ENCODE measurements around the gene LY6G6C. TPM values are rescaled to one million over a fixed set of nuclear protein-coding genes. Genes with fewer than 3 reads are reported as not detected.

The LY6G6C gene
- total RNA-seq, 5 donors from 2014 or later (not counting 1 experiment from before 2014, with no cell fraction given) = not detected

DNA sequence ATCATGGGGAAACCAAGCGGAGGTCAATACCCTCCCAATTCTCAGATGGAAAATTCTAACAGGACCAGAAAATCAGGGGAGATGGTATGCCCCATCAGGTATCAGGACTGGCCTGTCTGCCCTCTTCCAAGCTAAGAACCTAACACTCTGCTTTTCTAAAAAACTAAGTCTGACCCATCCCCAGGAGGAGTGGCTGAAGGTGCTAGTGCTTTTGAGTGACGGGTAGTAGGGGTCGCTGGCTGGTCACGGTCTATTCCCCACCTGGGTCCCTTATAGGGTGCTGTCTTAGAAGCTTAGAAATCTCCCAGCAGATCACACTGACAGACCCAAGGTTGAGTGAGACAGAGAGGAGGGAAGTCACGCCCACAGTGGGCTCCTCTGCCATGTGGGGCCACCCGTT lies 28.0 kb downstream of the LY6G6C start:
- no peak for DNase-seq

DNA sequence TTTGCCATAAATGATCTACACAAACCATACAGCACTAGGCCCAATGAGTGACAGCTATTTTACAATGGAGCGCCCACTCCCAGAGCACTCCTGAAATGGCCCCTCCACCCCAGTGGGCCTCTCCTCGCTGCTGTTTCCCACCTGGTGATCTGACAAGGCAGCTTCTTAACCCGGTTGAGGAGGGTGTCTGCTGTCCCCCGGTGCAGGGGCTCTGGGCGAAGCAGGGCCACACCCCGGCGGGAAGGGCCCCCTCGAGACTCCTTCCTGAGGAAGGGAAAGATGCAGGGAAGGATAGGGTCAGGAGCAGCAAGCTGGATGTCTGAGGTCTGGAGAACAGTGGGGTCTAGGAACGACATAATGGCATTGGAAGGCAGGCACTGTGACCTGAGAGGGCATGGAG lies 28.7 kb downstream of the LY6G6C start:
- peaks cover 26 to 85% of the 10 kb centered on the region in 2 donors for H3K36me3 ChIP-seq (ENCODE audit: control insufficient read depth in 2 of 2, extremely low read depth in 1 of 2, insufficient read depth in 1 of 2, low read length in 1 of 2)
- CTCF ChIA-PET = interaction anchor here in 1 of 2 donors (0.6 kb wide), 1 partner anchor 597 kb away, joined by 4 read pairs; no protein-coding TSS in a partner anchor

More for the DNA sequence above, 28.0 kb downstream of the LY6G6C start:
- Mint-ChIP-seq H3K4me3 (no peak overlapping the region), H3K36me3 (peaks cover 48% of the 10 kb centered on the region), H3K27me3 (no peaks in the 10 kb centered on the region), H3K27ac (peak overlapping the region in 1 of 2 donors; percentile 44), H3K4me1 (peaks cover 10 to 12% (median 10%) of the 10 kb centered on the region in 3 donors), H3K9me3 (no peaks in the 10 kb centered on the region)
- ChIA-PET POLR2A (no interaction called here), CTCF (interaction anchor here in 1 of 2 donors (0.5 to 0.6 kb wide), 2 partner anchors 424 to 598 kb away, joined by 3 to 4 read pairs; no protein-coding TSS in a partner anchor)
- no peak for ATAC-seq (replicated peaks in 1 of 4)
- H3K36me3 ChIP-seq (ENCODE audit: control insufficient read depth in 2 of 2, extremely low read depth in 1 of 2, insufficient read depth in 1 of 2, low read length in 1 of 2) = peaks cover 26 to 79% of the 10 kb centered on the region in 2 donors
- WGBS (ENCODE audit: insufficient coverage) = no CpG with 5 or more reads among the region's 6 CpGs
- no peak overlapping the region for H3K27ac ChIP-seq (ENCODE audit: low read length)
- H3K9me3 ChIP-seq = no peaks in the 10 kb centered on the region
- no peaks in the 10 kb centered on the region for H3K4me1 ChIP-seq (ENCODE audit: control insufficient read depth in 1 of 2, extremely low read depth in 1 of 2, insufficient read depth in 2 of 2, low read length in 2 of 2)
- H3K4me3 ChIP-seq (ENCODE audit: control insufficient read depth in 1 of 2, extremely low read depth in 1 of 2, low read length in 1 of 2) = no peak overlapping the region
- H3K27me3 ChIP-seq (replicated peaks in 1 of 2; ENCODE audit: control insufficient read depth in 2 of 2, extremely low read depth in 1 of 2, insufficient read depth in 2 of 2, low read length in 1 of 2) = no peaks in the 10 kb centered on the region

DNA sequence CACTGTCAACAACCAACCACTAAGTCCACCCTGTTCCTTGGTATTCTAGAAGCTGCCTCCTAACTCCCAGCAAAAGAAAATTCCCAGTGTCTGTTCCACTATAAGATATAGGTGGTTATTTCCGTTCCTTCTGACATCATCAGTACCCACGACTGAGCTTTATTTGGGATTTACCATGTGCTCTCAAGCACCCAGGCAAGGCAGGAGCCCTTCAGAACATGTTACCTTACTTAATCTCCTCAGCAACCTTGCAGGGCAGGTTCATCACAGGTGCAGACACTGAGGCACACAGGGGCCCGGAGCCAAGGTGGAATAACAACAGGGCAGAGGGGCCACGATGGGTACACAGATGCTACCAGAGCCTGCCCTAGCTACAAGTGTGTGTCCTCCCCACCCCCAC lies 29.2 kb downstream of the LY6G6C start:
- Histone ChIP-seq H3K4me3 (ENCODE audit: control insufficient read depth in 1 of 2, extremely low read depth in 1 of 2, low read length in 1 of 2) (no peak overlapping the region), H3K9me3 (no peaks in the 10 kb centered on the region), H3K27ac (ENCODE audit: low read length) (no peak overlapping the region), H3K4me1 (ENCODE audit: control insufficient read depth in 1 of 2, extremely low read depth in 1 of 2, insufficient read depth in 2 of 2, low read length in 2 of 2) (no peaks in the 10 kb centered on the region), H3K36me3 (ENCODE audit: control insufficient read depth in 2 of 2, extremely low read depth in 1 of 2, insufficient read depth in 1 of 2, low read length in 1 of 2) (peaks cover 26 to 85% of the 10 kb centered on the region in 2 donors), H3K27me3 (replicated peaks in 1 of 2; ENCODE audit: control insufficient read depth in 2 of 2, extremely low read depth in 1 of 2, insufficient read depth in 2 of 2, low read length in 1 of 2) (no peaks in the 10 kb centered on the region)
- Mint-ChIP-seq H3K4me3 (no peak overlapping the region), H3K27me3 (no peaks in the 10 kb centered on the region), H3K4me1 (peaks cover 2 to 3% (median 2%) of the 10 kb centered on the region in 3 donors), H3K27ac (peak overlapping the region in 1 of 2 donors; percentile 64), H3K9me3 (no peaks in the 10 kb centered on the region), H3K36me3 (peaks cover 47% of the 10 kb centered on the region)
- ATAC-seq (replicated peaks in 1 of 4) = no peak
- ChIA-PET POLR2A (no interaction called here), CTCF (no interaction called here)
- DNase-seq = no peak
- 100% methylated on average over 2 of the region's 4 CpGs for WGBS (ENCODE audit: insufficient coverage)

More for the DNA sequence above, 28.7 kb downstream of the LY6G6C start:
- DNase-seq (no peak), ATAC-seq (replicated peaks in 1 of 4) (no peak)
- Mint-ChIP-seq H3K9me3 (no peaks in the 10 kb centered on the region), H3K4me3 (no peak overlapping the region), H3K36me3 (peaks cover 48% of the 10 kb centered on the region), H3K27me3 (no peaks in the 10 kb centered on the region), H3K27ac (peak overlapping the region in 1 of 2 donors; percentile 44), H3K4me1 (peaks cover 8% of the 10 kb centered on the region in 3 donors)
- WGBS (ENCODE audit: insufficient coverage) = 93% methylated on average over 9 of the region's 9 CpGs
- no peak overlapping the region for H3K4me3 ChIP-seq (ENCODE audit: control insufficient read depth in 1 of 2, extremely low read depth in 1 of 2, low read length in 1 of 2)
- H3K27ac ChIP-seq (ENCODE audit: low read length) = no peak overlapping the region
- no peaks in the 10 kb centered on the region for H3K27me3 ChIP-seq (replicated peaks in 1 of 2; ENCODE audit: control insufficient read depth in 2 of 2, extremely low read depth in 1 of 2, insufficient read depth in 2 of 2, low read length in 1 of 2)
- no peaks in the 10 kb centered on the region for H3K9me3 ChIP-seq
- POLR2A ChIA-PET = no interaction called here
- H3K4me1 ChIP-seq (ENCODE audit: control insufficient read depth in 1 of 2, extremely low read depth in 1 of 2, insufficient read depth in 2 of 2, low read length in 2 of 2) = no peaks in the 10 kb centered on the region

DNA sequence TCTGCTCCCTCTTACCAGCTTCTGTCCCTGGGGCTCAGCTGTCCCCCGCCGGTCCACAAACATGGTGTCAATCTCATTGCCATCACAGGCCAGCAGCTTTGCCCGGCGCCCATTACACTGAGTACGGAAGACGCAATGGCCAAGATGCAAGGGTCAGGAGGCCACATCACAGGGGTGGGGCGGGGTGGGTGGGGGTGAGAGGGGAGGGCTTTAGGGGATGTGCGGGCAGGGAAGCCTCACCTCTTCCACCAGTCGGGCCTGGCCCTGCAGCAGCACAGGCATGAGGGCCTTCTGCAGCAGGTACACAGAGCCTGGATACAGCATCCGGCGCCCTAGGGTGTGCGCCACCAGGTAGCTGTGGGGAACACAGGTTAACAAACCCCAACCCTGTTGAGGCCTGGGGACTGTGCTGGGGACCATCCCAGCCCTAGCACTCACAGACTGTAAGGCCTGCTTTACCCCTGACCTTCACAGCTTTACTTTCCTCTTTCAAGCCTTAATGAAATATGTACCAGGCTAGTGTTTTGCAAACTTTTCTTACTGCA lies 29.9 kb downstream of the LY6G6C start:
- no peak overlapping the region for H3K27ac ChIP-seq (ENCODE audit: low read length)
- Mint-ChIP-seq H3K4me1 (no peaks in the 10 kb centered on the region), H3K27ac (no peak overlapping the region), H3K9me3 (no peaks in the 10 kb centered on the region), H3K4me3 (no peak overlapping the region), H3K36me3 (peaks cover 48% of the 10 kb centered on the region), H3K27me3 (no peaks in the 10 kb centered on the region)
- ChIA-PET POLR2A (no interaction called here), CTCF (no interaction called here)
- ATAC-seq (replicated peaks in 1 of 4) (no peak), DNase-seq (no peak)
- H3K27me3 ChIP-seq (replicated peaks in 1 of 2; ENCODE audit: control insufficient read depth in 2 of 2, extremely low read depth in 1 of 2, insufficient read depth in 2 of 2, low read length in 1 of 2) = no peaks in the 10 kb centered on the region
- H3K4me3 ChIP-seq (ENCODE audit: control insufficient read depth in 1 of 2, extremely low read depth in 1 of 2, low read length in 1 of 2) = no peak overlapping the region
- H3K4me1 ChIP-seq (ENCODE audit: control insufficient read depth in 1 of 2, extremely low read depth in 1 of 2, insufficient read depth in 2 of 2, low read length in 2 of 2) = no peaks in the 10 kb centered on the region
- WGBS (ENCODE audit: insufficient coverage) = 100% methylated on average over 7 of the region's 12 CpGs
- no peaks in the 10 kb centered on the region for H3K9me3 ChIP-seq
- H3K36me3 ChIP-seq (ENCODE audit: control insufficient read depth in 2 of 2, extremely low read depth in 1 of 2, insufficient read depth in 1 of 2, low read length in 1 of 2) = peaks cover 27 to 87% of the 10 kb centered on the region in 2 donors

DNA sequence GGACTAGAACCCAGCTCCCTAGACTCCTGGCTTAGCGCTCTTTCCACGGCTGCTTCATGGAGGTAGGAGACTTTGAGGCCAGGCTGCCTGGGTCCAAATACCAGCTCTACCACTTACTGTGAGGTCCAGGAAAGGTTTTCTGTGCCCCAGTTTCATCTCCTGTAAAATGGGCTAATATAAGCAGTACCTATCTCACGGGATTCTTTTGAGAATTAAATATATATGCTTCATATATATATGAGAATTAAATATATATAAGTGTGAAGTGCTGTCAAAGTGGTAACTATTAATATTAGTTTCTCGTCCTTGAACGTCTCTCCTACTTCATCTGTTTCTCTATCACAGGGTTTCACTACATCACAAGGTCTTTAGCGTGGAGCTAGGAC lies 30.5 kb downstream of the LY6G6C start:
- no peak overlapping the region for H3K27ac Mint-ChIP-seq
- 95% methylated on average over 3 of the region's 6 CpGs for WGBS (ENCODE audit: insufficient coverage)
- no peak for ATAC-seq (replicated peaks in 1 of 4)
- no peak for DNase-seq
- ChIA-PET CTCF (interaction anchor here (0.5 to 1.0 kb wide), 4 partner anchors 11 to 431 kb away, joined by 3 to 5 read pairs (median 3); no protein-coding TSS in a partner anchor), POLR2A (interaction anchor here (0.5 to 0.6 kb wide), 3 partner anchors 162 to 1185 kb away, joined by 3 to 6 read pairs (median 4); no protein-coding TSS in a partner anchor)
- H3K27me3 Mint-ChIP-seq = no peaks in the 10 kb centered on the region
- H3K27ac ChIP-seq (ENCODE audit: low read length) = no peak overlapping the region
- no peak overlapping the region for H3K4me3 Mint-ChIP-seq
- no peaks in the 10 kb centered on the region for H3K9me3 ChIP-seq
- H3K36me3 Mint-ChIP-seq = peaks cover 54% of the 10 kb centered on the region
- peaks cover 25 to 87% of the 10 kb centered on the region in 2 donors for H3K36me3 ChIP-seq (ENCODE audit: control insufficient read depth in 2 of 2, extremely low read depth in 1 of 2, insufficient read depth in 1 of 2, low read length in 1 of 2)
- H3K9me3 Mint-ChIP-seq = no peaks in the 10 kb centered on the region
- no peaks in the 10 kb centered on the region for H3K4me1 ChIP-seq (ENCODE audit: control insufficient read depth in 1 of 2, extremely low read depth in 1 of 2, insufficient read depth in 2 of 2, low read length in 2 of 2)
- no peaks in the 10 kb centered on the region for H3K27me3 ChIP-seq (replicated peaks in 1 of 2; ENCODE audit: control insufficient read depth in 2 of 2, extremely low read depth in 1 of 2, insufficient read depth in 2 of 2, low read length in 1 of 2)
- no peak overlapping the region for H3K4me3 ChIP-seq (ENCODE audit: control insufficient read depth in 1 of 2, extremely low read depth in 1 of 2, low read length in 1 of 2)
- H3K4me1 Mint-ChIP-seq = no peaks in the 10 kb centered on the region

DNA sequence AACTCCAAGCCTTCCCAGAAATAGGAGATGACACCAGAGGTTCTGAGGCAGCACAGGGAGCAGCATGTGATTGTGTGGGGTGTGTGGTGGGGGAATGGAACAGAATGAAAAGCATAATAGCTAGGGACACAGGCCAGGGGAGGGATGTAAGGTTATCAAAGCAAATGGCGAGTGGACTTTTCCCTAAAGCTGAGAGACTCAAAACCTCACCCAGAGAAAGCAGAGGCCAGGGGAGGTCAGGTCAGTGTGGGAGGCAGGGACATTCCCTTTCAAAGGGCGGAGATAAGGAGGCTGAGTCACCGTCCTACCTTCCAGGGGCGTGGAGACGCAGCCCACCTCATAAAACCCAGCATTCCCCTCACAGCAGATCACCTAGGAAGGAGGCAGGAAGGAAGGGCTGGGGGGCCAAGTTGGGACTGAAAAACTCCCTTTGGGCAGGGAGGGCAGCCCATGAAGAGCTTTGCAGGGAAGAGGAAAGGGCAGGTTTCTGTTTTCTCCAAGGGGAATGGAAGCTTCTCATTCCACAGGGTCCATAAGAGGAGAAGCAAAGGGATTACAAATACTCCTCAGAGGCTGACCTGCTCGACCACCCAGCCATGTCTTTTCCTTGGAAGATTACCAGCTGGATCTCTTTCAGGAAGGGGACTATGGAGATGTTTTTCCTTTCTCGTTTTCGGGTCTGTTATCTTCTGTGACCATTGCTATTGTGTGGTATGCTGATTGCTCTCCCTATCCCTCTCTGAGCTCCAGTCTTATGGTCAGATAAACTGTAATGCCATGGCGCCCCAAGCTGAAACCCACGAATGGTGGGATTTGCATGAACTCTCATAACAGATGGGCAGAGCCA lies 31.1 kb downstream of the LY6G6C start:
- ChIA-PET POLR2A (interaction anchor here (0.5 to 0.6 kb wide), 4 partner anchors 67 to 1184 kb away, joined by 3 to 6 read pairs (median 4); no protein-coding TSS in a partner anchor), CTCF (interaction anchor here (0.5 to 1.0 kb wide), 5 partner anchors 12 to 432 kb away, joined by 3 to 5 read pairs (median 3); no protein-coding TSS in a partner anchor)
- Mint-ChIP-seq H3K27me3 (no peaks in the 10 kb centered on the region), H3K4me3 (no peak overlapping the region), H3K36me3 (peaks cover 54% of the 10 kb centered on the region), H3K4me1 (no peaks in the 10 kb centered on the region), H3K9me3 (no peaks in the 10 kb centered on the region), H3K27ac (peak overlapping the region in 1 of 2 donors; percentile 43)
- Histone ChIP-seq H3K9me3 (no peaks in the 10 kb centered on the region), H3K27ac (ENCODE audit: low read length) (no peak overlapping the region), H3K27me3 (replicated peaks in 1 of 2; ENCODE audit: control insufficient read depth in 2 of 2, extremely low read depth in 1 of 2, insufficient read depth in 2 of 2, low read length in 1 of 2) (no peaks in the 10 kb centered on the region), H3K36me3 (ENCODE audit: control insufficient read depth in 2 of 2, extremely low read depth in 1 of 2, insufficient read depth in 1 of 2, low read length in 1 of 2) (peaks cover 25 to 88% of the 10 kb centered on the region in 2 donors), H3K4me3 (ENCODE audit: control insufficient read depth in 1 of 2, extremely low read depth in 1 of 2, low read length in 1 of 2) (no peak overlapping the region), H3K4me1 (ENCODE audit: control insufficient read depth in 1 of 2, extremely low read depth in 1 of 2, insufficient read depth in 2 of 2, low read length in 2 of 2) (no peaks in the 10 kb centered on the region)
- 100% methylated on average over 1 of the region's 10 CpGs for WGBS (ENCODE audit: insufficient coverage)
- DNase-seq = no peak
- ATAC-seq (replicated peaks in 1 of 4) = no peak
